Lower lobe of right lung (tissue), 2 donors: Measurements from ENCODE around the gene CADM1. TPM values are rescaled to one million over a fixed set of nuclear protein-coding genes. Genes with fewer than 3 reads are reported as not detected.

ENCODE experiments used
- ATAC-seq, 2 donors: fragments of 200-7000 bp; cut with Tn5 transposase; one replicate each; pipeline ENCODE4 v1.9.1; 2020 to 2022; ENCODE audit warnings: mild to moderate bottlenecking in 2 of 2, moderate library complexity in 2 of 2
- DNase-seq: peaks from one replicate; pipeline ENCODE4 v3.0.0-alpha.2; 2020
- H3K27ac ChIP-seq: fragments of 200-600 bp; one replicate; pipeline ENCODE4 v1.8.0; 2022
- H3K27me3 ChIP-seq: fragments of 200-600 bp; one replicate; pipeline ENCODE4 v1.8.0; 2022; ENCODE audit warnings: low read depth
- H3K36me3 ChIP-seq: fragments of 200-600 bp; one replicate; pipeline ENCODE4 v1.8.0; 2022; ENCODE audit warnings: mild to moderate bottlenecking
- H3K4me1 ChIP-seq: fragments of 200-600 bp; one replicate; pipeline ENCODE4 v1.8.0; 2022
- H3K4me3 ChIP-seq: fragments of 200-600 bp; one replicate; pipeline ENCODE4 v1.8.0; 2022; ENCODE audit warnings: mild to moderate bottlenecking
- H3K9me3 ChIP-seq: fragments of 200-600 bp; one replicate; pipeline ENCODE4 v1.8.0; 2022
- CTCF ChIP-seq: fragments of 200-600 bp; IDR thresholded peaks from one replicate; pipeline ENCODE4 v1.8.0; 2022; ENCODE audit warnings: antibody characterized with exemption, mild to moderate bottlenecking
- intact Hi-C: fragments of 100-400 bp; cut with DNase I; formaldehyde crosslinking; loops from one replicate; pipeline ENCODE4 v1.11.0; 2022
- total RNA-seq: library from RNA; stranded (reverse); fragmentation: NEBNext Ultra II Directional; extraction: Animal tissue kit (Norgen Biotek cat#: 25700); gene quantifications from one replicate; pipeline ENCODE4 v1.2.1, GENCODE V29; 2021
- donor health status: DM: no; HTN: yes; CAD: no; lungs with severe emphysema.

The CADM1 gene
- total RNA-seq, 1 donor from 2014 or later, result 149 TPM

- intact Hi-C loops, result no loop called here
- Histone ChIP-seq H3K36me3 (no peaks in the 10 kb centered on the region), H3K9me3 (no peaks in the 10 kb centered on the region), H3K4me1 (no peaks in the 10 kb centered on the region), H3K27ac (no peak overlapping the region), H3K27me3 (no peaks in the 10 kb centered on the region), H3K4me3 (no peak overlapping the region)
- DNase-seq, result no peak
- no peak for TF ChIP-seq CTCF
- no peak for ATAC-seq
Measured at GRCh38 chr11:115515647-115516395, 11.6 kb upstream of the CADM1 start.

- no peaks in the 10 kb centered on the region for H3K9me3 ChIP-seq
- no peak for ATAC-seq
- H3K4me3 ChIP-seq, result no peak overlapping the region
- H3K36me3 ChIP-seq, result no peaks in the 10 kb centered on the region
- H3K4me1 ChIP-seq, result peaks cover 12% of the 10 kb centered on the region
- intact Hi-C loops, result no loop called here
- no peak for DNase-seq
- TF ChIP-seq CTCF, result no peak
- peaks cover 4% of the 10 kb centered on the region for H3K27me3 ChIP-seq
- H3K27ac ChIP-seq, result no peak overlapping the region
Measured at GRCh38 chr11:115506954-115507675, 2.9 kb upstream of the CADM1 start.

- DNase-seq (no peak), ATAC-seq (no peak)
- intact Hi-C loops, result no loop called here
- peaks cover 26% of the 10 kb centered on the region for H3K4me1 ChIP-seq
- peak overlapping the region; percentile 63 for H3K4me3 ChIP-seq
- H3K36me3 ChIP-seq, result no peaks in the 10 kb centered on the region
- TF ChIP-seq CTCF, result no peak
- H3K27me3 ChIP-seq, result peaks cover 11% of the 10 kb centered on the region
- H3K27ac ChIP-seq, result peak overlapping the region; percentile 74
- H3K9me3 ChIP-seq, result no peaks in the 10 kb centered on the region
Measured at GRCh38 chr11:115505175-115505574, 960 bp upstream of the CADM1 start.

- DNase-seq (no peak), ATAC-seq (peak; percentile 5 to 13)
- Histone ChIP-seq H3K27ac (peak overlapping the region; percentile 59), H3K27me3 (peaks cover 11% of the 10 kb centered on the region), H3K36me3 (no peaks in the 10 kb centered on the region), H3K4me1 (peaks cover 34% of the 10 kb centered on the region), H3K9me3 (no peaks in the 10 kb centered on the region), H3K4me3 (peak overlapping the region; percentile 63)
- no peak for TF ChIP-seq CTCF
- intact Hi-C loops, result loop anchor here (5.0 kb wide), 1 partner anchor 172 kb away; no protein-coding TSS in a partner anchor
Measured at GRCh38 chr11:115503886-115504275, 334 bp downstream of the CADM1 start.

- peaks cover 38% of the 10 kb centered on the region for H3K4me1 ChIP-seq
- peaks cover 11% of the 10 kb centered on the region for H3K27me3 ChIP-seq
- peak; percentile 64 to 69 for ATAC-seq
- intact Hi-C loops, result loop anchor here (5.0 kb wide), 1 partner anchor 171 kb away; no protein-coding TSS in a partner anchor
- peak; percentile 78 for DNase-seq
- peak; percentile 47 for TF ChIP-seq CTCF
- H3K4me3 ChIP-seq, result peak overlapping the region; percentile 63
- no peaks in the 10 kb centered on the region for H3K36me3 ChIP-seq
- peak overlapping the region; percentile 59 for H3K27ac ChIP-seq
- no peaks in the 10 kb centered on the region for H3K9me3 ChIP-seq
Measured at GRCh38 chr11:115503083-115503885, 931 bp downstream of the CADM1 start.
